Uterus (tissue), 4 donors: ENCODE data around the gene PELI2. TPM values are rescaled to one million over a fixed set of nuclear protein-coding genes. Genes with fewer than 3 reads are reported as not detected.

Experiments
- DNase-seq, 2 donors: peaks; one replicate each; pipeline ENCODE4 v3.0.0-alpha.2; 2019 to 2020
- H3K27ac ChIP-seq, 2 donors: fragments of 200-600 bp; sonication (generic); 1 replicate in 1 of 2; 2 replicates in 1 of 2; pipeline ENCODE4 v1.5.1; 2016 to 2018
- H3K27me3 ChIP-seq, 2 donors: fragments of 200-600 bp; sonication (generic); one replicate each; pipeline ENCODE4 v1.5.1; 2018 to 2019; ENCODE audit warnings: control low read depth in 1 of 2
- H3K36me3 ChIP-seq, 2 donors: fragments of 200-600 bp; sonication (generic); one replicate each; pipeline ENCODE4 v1.5.1; 2019; ENCODE audit warnings: control low read depth in 1 of 2
- H3K4me1 ChIP-seq, 2 donors: fragments of 200-600 bp; sonication (generic); one replicate each; pipeline ENCODE4 v1.5.1; 2018 to 2019; ENCODE audit warnings: control low read depth in 1 of 2
- H3K4me3 ChIP-seq, 2 donors: fragments of 200-600 bp; sonication (generic); 1 replicate in 1 of 2; 2 replicates in 1 of 2; pipeline ENCODE4 v1.5.1; 2018 to 2019; ENCODE audit warnings: mild to moderate bottlenecking in 1 of 2
- H3K9me3 ChIP-seq, 2 donors: fragments of 200-600 bp; sonication (generic); one replicate each; pipeline ENCODE4 v1.5.1; 2019; ENCODE audit warnings: control low read depth in 1 of 2
- CTCF ChIP-seq, 4 experiments: fragments of 200-600 bp in 2 of 4; fragments of 450-650 bp in 2 of 4; sonication (generic) in 2 of 4; IDR thresholded peaks; one replicate each; pipeline ENCODE4 v1.5.1; 2016 to 2019; ENCODE audit warnings: antibody characterized with exemption in 4 of 4, mild to moderate bottlenecking in 2 of 4, moderate library complexity in 1 of 4
- POLR2A ChIP-seq, 2 donors: fragments of 450-650 bp; IDR thresholded peaks; one replicate each; pipeline ENCODE4 v1.6.1; 2016; ENCODE audit warnings: antibody characterized with exemption in 2 of 2, mild to moderate bottlenecking in 1 of 2, moderate library complexity in 1 of 2
- intact Hi-C: fragments of 100-400 bp; cut with DNase I; formaldehyde crosslinking; loops from one replicate; pipeline ENCODE4 v1.15.1; 2023; ENCODE audit warnings: low total_unique reads
- total RNA-seq, 4 donors: library from RNA; depleted of rRNA in 3 of 4; stranded (reverse); fragments of >200 nt in 3 of 4; gene quantifications; one replicate each; pipeline versions ENCODE4 v1.1.0 to v1.2.4, GENCODE V29; 2014 to 2023
- donor health status: DM: yes; HTN: yes; CAD: no.

Gene PELI2
- total RNA-seq, 4 donors from 2014 or later = 15.6 to 24.3 (median 17.0) TPM

GRCh38 chr14:56194042-56194441, 75.8 kb downstream of the PELI2 start:
- H3K27ac ChIP-seq = no peak overlapping the region
- H3K4me3 ChIP-seq = no peak overlapping the region
- no peaks in the 10 kb centered on the region for H3K27me3 ChIP-seq
- intact Hi-C loops = no loop called here
- no peak for TF ChIP-seq POLR2A (IDR thresholded peaks at IDR 0.05)
- TF ChIP-seq CTCF (IDR thresholded peaks at IDR 0.05) = no peak
- H3K36me3 ChIP-seq = no peaks in the 10 kb centered on the region
- DNase-seq = no peak
- no peaks in the 10 kb centered on the region for H3K9me3 ChIP-seq
- peaks cover 0 to 2% of the 10 kb centered on the region in 2 donors for H3K4me1 ChIP-seq

DNA sequence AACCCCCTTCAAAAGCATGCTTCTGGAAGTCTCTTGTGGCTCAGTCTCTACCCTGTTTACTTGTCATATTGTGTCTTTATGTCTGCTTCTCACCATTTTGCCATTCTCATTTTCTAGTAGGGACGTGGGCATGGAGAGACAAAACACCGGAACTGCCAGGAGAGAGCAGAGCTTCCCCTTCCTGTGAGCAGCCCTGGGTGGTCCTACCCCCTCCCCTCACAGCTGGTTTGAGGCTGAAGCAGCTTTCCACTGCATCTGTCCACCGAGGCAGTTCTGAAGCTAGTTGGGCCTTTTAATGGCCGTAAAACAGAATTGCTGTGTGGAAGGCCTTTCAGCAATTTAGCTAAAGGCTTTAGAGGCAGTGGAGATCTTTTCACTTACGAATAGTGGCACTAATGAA, 77.0 kb downstream of the PELI2 start:
- no peak for DNase-seq
- intact Hi-C loops = no loop called here
- Histone ChIP-seq H3K9me3 (no peaks in the 10 kb centered on the region), H3K36me3 (no peaks in the 10 kb centered on the region), H3K27me3 (no peaks in the 10 kb centered on the region), H3K27ac (peak overlapping the region; percentile 35 to 52), H3K4me3 (no peak overlapping the region), H3K4me1 (peaks cover 0 to 9% of the 10 kb centered on the region in 2 donors)
- TF ChIP-seq POLR2A (IDR thresholded peaks at IDR 0.05) (no peak), CTCF (IDR thresholded peaks at IDR 0.05) (no peak)

DNA sequence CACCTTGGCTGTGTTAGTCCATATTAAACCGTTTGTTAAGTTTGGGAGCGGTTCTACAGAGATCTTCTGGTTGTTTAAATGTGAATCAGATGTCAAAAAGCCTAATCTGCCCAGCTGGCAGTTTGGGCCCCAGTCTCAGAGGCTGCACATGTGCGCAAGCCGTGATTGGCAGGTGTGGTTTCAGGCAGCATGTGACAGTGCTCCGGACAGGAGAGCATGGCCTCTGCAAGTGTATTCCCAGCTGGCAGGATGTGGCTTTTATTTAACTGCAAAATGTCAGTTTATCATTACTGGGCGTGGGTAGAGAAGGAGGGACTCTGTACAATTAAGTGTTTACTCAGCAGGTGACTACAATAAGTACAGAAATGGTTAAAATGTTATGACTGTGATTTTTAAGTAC, 77.5 kb downstream of the PELI2 start:
- Histone ChIP-seq H3K27ac (peak overlapping the region; percentile 35 to 52), H3K36me3 (no peaks in the 10 kb centered on the region), H3K4me3 (no peak overlapping the region), H3K27me3 (no peaks in the 10 kb centered on the region), H3K4me1 (peaks cover 0 to 14% of the 10 kb centered on the region in 2 donors), H3K9me3 (no peaks in the 10 kb centered on the region)
- TF ChIP-seq CTCF (IDR thresholded peaks at IDR 0.05) (no peak), POLR2A (IDR thresholded peaks at IDR 0.05) (no peak)
- intact Hi-C loops = no loop called here
- no peak for DNase-seq

DNA sequence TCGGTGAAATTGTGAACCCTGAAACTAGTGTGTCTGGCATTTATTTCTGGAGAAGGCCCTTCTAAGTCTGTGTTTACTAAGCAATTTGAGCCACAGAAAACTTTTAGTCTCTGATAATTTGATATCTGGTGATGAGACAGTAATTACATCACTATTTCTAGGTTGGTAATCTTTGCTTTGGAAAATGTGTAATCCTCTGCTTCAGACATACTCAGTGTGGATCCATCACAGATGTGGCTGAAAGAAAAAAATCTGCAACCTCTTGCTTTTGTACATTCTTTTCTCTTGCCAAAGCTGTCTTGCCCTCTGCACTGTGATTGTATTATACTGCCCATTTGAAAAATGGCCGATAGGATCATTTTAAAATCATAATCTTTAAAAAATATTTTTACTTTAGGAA, 78.1 kb downstream of the PELI2 start:
- DNase-seq = no peak
- no peaks in the 10 kb centered on the region for H3K36me3 ChIP-seq
- H3K9me3 ChIP-seq = no peaks in the 10 kb centered on the region
- H3K4me1 ChIP-seq = peaks cover 0 to 14% of the 10 kb centered on the region in 2 donors
- TF ChIP-seq POLR2A (IDR thresholded peaks at IDR 0.05) (no peak), CTCF (IDR thresholded peaks at IDR 0.05) (no peak)
- intact Hi-C loops = no loop called here
- no peak overlapping the region for H3K4me3 ChIP-seq
- H3K27me3 ChIP-seq = no peaks in the 10 kb centered on the region
- H3K27ac ChIP-seq = peak overlapping the region; percentile 35 to 52

DNA sequence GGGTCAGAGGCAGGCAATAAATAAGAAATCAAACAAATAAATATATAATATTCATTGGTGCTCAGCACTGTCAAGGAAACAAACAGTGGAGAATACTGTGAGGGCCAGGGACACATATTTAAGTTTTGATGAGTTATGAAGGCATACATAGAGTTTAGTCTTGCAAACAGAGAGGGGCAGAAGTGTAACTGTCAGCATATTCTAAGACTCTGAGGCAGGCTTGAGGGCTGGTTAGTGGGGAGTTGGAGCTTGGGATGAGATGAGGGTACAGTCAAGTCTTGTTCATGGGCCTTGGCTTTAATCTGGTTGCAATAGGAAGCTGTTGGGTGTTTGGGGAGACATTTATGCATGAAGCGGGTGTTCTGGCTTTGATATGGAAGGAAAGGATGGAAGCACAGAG, 78.9 kb downstream of the PELI2 start:
- peak overlapping the region; percentile 32 to 58 for H3K27ac ChIP-seq
- H3K36me3 ChIP-seq = no peaks in the 10 kb centered on the region
- no peaks in the 10 kb centered on the region for H3K9me3 ChIP-seq
- no peak for TF ChIP-seq POLR2A (IDR thresholded peaks at IDR 0.05)
- TF ChIP-seq CTCF (IDR thresholded peaks at IDR 0.05) = no peak
- H3K4me3 ChIP-seq = no peak overlapping the region
- no peaks in the 10 kb centered on the region for H3K27me3 ChIP-seq
- peaks cover 0 to 14% of the 10 kb centered on the region in 2 donors for H3K4me1 ChIP-seq
- no peak for DNase-seq
- intact Hi-C loops = no loop called here
